ENCODE data around the gene ADAMTSL5. TPM values are rescaled to one million over a fixed set of nuclear protein-coding genes. Genes with fewer than 3 reads are reported as not detected.

Gene ADAMTSL5
- total and polyA plus RNA-seq, 9 of the 15 experiments (the other 6 are each of a cell fraction or from before 2014, with no cell fraction given): 1.0 to 11.6 (median 4.1) TPM

GRCh38 chr19:1528596-1529429, 16.0 kb upstream of the ADAMTSL5 start:
- H3K36me3 ChIP-seq (ENCODE audit: control insufficient read depth, insufficient read depth, low read length): no peaks in the 10 kb centered on the region
- H3K27me3 ChIP-seq (ENCODE audit: control insufficient read depth in 2 of 2, insufficient read depth in 2 of 2, low read length in 2 of 2): peaks cover 18 to 49% of the 10 kb centered on the region in 2 experiments; a peak in 4 of 5 replicates
- H3K4me3 ChIP-seq: no peak overlapping the region
- peaks cover 3 to 42% of the 10 kb centered on the region in 2 experiments; a peak in 3 of 5 replicates for H3K4me1 ChIP-seq (replicated peaks in 1 of 2; ENCODE audit: control insufficient read depth in 2 of 2, insufficient read depth in 2 of 2, low read length in 2 of 2)
- no peaks in the 10 kb centered on the region for H3K9me3 ChIP-seq (replicated peaks; ENCODE audit: control insufficient read depth, insufficient read depth, low read depth, low read length)
- no peak overlapping the region for H3K4me2 ChIP-seq (ENCODE audit: insufficient read depth, low read length)
- TF ChIP-seq SMAD2 (IDR thresholded peaks at IDR 0.05; ENCODE audit: low read depth, low read length) (no peak), PCBP1 (IDR thresholded peaks at IDR 0.05; ENCODE audit: low read depth, low read length, poor library complexity, severe bottlenecking) (peak; percentile 3), ZBTB7A (IDR thresholded peaks at IDR 0.05; ENCODE audit: borderline replicate concordance, control insufficient read depth, low read depth, low read length) (peak; percentile 26), ZKSCAN8 (CRISPR knock-in tag; IDR thresholded peaks at IDR 0.05) (peak; percentile 92)
- no peak overlapping the region for H3K9ac ChIP-seq (ENCODE audit: insufficient read depth in 1 of 2, low read depth in 2 of 2, low read length in 2 of 2)
- ATAC-seq (no peak), DNase-seq (ENCODE audit: extremely low read depth in 1 of 4, low spot score in 3 of 4) (no peak), FAIRE-seq (no peak)
- BruUV-seq (replicated peaks): no TSS peak
- ChIA-PET POLR2A (no interaction called here), CTCF (ENCODE audit: low intra/inter-chr PET ratio) (no interaction called here)
- no peaks in the 10 kb centered on the region for H3K9me1 ChIP-seq (ENCODE audit: control insufficient read depth, insufficient read depth, low read length)
- intact Hi-C loops (cut with micrococcal nuclease): no loop called here
- 22% methylated on average over 18 of the region's 23 CpGs for WGBS (ENCODE audit: insufficient coverage, low coverage, missing lambda C conversion rate)
- H4K20me1 ChIP-seq (replicated peaks; ENCODE audit: control insufficient read depth, insufficient read depth, low read length): peaks cover 8% of the 10 kb centered on the region
- H2AFZ ChIP-seq (ENCODE audit: low read depth, low read length): no peak overlapping the region
- H3K27ac ChIP-seq (ENCODE audit: extremely low read depth, low read depth, low read length): no peak overlapping the region
- in situ Hi-C loops (cut with MboI): no loop called here
- H3K79me2 ChIP-seq (ENCODE audit: control insufficient read depth, insufficient read depth, low read length): no peaks in the 10 kb centered on the region
